HPDE6-E6E7 (cell line): Measurements from ENCODE around the gene ATPAF1.

Experiments used
- DNase-seq: peaks from one replicate; pipeline ENCODE4 v3.0.0; 2011; ENCODE audit warnings: missing footprints; ENCODE audit errors: extremely low spot score

ATPAF1 gene

DNA sequence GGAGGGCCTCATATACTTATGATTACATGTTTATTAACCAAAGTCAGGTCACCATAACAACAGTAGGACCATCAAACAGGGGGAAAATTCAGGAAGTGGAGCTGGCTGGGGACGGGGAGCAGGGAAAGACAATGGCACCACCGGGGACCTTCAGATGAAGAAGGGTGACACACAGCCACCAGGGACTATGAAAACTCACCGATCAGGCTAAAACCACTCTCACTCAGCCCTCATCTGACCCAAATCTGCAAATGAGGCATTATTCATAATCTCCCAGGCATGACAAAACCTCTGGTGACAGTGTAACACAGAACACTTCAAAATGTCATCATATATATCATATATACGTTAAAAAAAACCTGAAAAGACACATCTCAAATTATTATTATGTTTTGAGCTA, 75.3 kb downstream of the ATPAF1 start:
- DNase-seq: no peak

GRCh38 chr1:46589529-46589928, 78.6 kb downstream of the ATPAF1 start:
- DNase-seq: no peak

- no peak for DNase-seq
These were observed 81.1 kb downstream of the ATPAF1 start for GRCh38 chr1:46587069-46587468.

DNA sequence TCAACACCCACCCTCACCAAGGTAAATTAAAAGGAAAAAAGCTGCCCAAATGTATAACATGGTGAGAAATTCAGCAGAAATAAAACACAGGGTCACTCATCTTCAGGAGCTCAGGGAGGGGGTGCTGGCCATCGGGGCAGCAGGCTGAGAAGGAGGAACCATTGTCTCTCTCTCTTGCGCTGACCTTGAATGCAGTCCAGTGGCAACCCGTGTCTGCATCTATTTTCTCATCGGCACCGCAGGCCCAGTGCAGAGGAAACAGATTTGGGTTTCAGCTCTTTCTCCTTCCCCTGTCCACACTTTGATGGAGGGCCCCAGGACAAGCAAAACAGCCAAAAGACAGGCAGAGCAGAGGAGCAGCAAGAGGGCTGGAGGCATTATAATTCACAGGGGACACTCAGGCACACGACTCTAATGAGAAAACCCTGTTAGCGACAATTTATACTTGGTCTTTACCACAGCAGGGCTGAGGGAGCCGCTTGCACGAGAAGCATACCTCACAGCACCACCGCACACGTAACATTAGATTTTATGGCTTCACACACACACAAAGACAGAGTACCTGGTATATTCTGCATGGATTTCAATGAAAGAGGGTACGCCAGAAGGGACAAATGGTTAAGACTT, 82.7 kb downstream of the ATPAF1 start:
- DNase-seq: no peak

GRCh38 chr1:46583494-46583893, 84.7 kb downstream of the ATPAF1 start:
- no peak for DNase-seq

DNA sequence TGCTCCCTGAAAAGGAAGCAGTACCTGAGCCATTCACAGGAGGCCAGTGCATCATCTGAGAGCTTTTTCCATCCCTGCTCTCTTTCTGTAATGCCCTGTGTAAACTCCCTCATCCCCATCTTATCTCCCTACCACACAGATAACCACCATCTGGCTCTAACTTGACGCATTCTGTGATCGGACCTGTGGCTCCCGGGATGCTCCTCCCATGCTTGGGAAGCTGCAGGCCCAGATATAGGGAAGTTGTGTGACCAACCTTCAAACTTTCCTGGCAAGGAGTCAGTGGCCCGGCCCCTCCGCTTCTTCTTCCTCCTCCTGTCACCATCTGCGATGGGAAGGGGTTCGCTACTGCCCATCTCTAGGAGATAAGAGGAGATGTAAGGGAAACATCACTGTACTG, 85.2 kb downstream of the ATPAF1 start:
- no peak for DNase-seq
